ENCODE measurements around the gene ZDHHC5. TPM values are rescaled to one million over a fixed set of nuclear protein-coding genes. Genes with fewer than 3 reads are reported as not detected.
"Not testable (repeated sequence)": the region's sequence is repeated elsewhere in the genome, so short reads cannot be mapped to it uniquely, and the experiment has no call there.

ZDHHC5 gene
- total RNA-seq, 1 experiment from 2014 or later, result 41.2 TPM

GRCh38 chr11:57667117-57667735 is 688 bp upstream of the ZDHHC5 start:
- H3K4me2 ChIP-seq (ENCODE audit: low read depth, low read length, poor library complexity, severe bottlenecking), result peak overlapping the region; percentile 99
- peak overlapping the region; percentile 97 for H3K4me3 ChIP-seq (ENCODE audit: low read length)
- DNase-seq, result peak; percentile 99
- H3K9ac ChIP-seq (ENCODE audit: low read length), result peak overlapping the region; percentile 84
- H3K4me1 ChIP-seq (ENCODE audit: low read length), result peaks cover 20% of the 10 kb centered on the region
- no peaks in the 10 kb centered on the region for H3K9me3 ChIP-seq (ENCODE audit: low read length)
- no peaks in the 10 kb centered on the region for H3K27me3 ChIP-seq (ENCODE audit: low read length)
- peaks cover 17% of the 10 kb centered on the region; the same call in 1 of the 2 replicates for H3K36me3 ChIP-seq (ENCODE audit: insufficient read depth, low read length)
- H3K27ac ChIP-seq (ENCODE audit: low read length), result peak overlapping the region; percentile 82
- peaks cover 42% of the 10 kb centered on the region for H3K79me2 ChIP-seq (ENCODE audit: low read length)
- H4K20me1 ChIP-seq (ENCODE audit: insufficient read depth, low read depth, low read length), result peaks cover 16% of the 10 kb centered on the region
- no peaks in the 10 kb centered on the region for H3K9me2 ChIP-seq (replicated peaks; ENCODE audit: insufficient read depth, low read length)
- peak overlapping the region; percentile 96 for H2AFZ ChIP-seq (ENCODE audit: low read length)

GRCh38 chr11:57668434-57668782 is 494 bp downstream of the ZDHHC5 start:
- Histone ChIP-seq H3K9ac (ENCODE audit: low read length) (peak overlapping the region; percentile 98), H3K9me2 (replicated peaks; ENCODE audit: insufficient read depth, low read length) (no peaks in the 10 kb centered on the region), H2AFZ (ENCODE audit: low read length) (peak overlapping the region; percentile 54; the same call in 1 of the 2 replicates), H3K36me3 (ENCODE audit: insufficient read depth, low read length) (peaks cover 28% of the 10 kb centered on the region; the same call in 1 of the 2 replicates), H4K20me1 (ENCODE audit: insufficient read depth, low read depth, low read length) (peaks cover 28% of the 10 kb centered on the region), H3K79me2 (ENCODE audit: low read length) (peaks cover 54% of the 10 kb centered on the region), H3K27ac (ENCODE audit: low read length) (peak overlapping the region; percentile 89), H3K27me3 (ENCODE audit: low read length) (no peaks in the 10 kb centered on the region), H3K4me2 (ENCODE audit: low read depth, low read length, poor library complexity, severe bottlenecking) (peak overlapping the region; percentile 99), H3K9me3 (ENCODE audit: low read length) (no peaks in the 10 kb centered on the region), H3K4me1 (ENCODE audit: low read length) (peaks cover 20% of the 10 kb centered on the region), H3K4me3 (ENCODE audit: low read length) (peak overlapping the region; percentile 97)
- peak; percentile 73 for DNase-seq

DNA sequence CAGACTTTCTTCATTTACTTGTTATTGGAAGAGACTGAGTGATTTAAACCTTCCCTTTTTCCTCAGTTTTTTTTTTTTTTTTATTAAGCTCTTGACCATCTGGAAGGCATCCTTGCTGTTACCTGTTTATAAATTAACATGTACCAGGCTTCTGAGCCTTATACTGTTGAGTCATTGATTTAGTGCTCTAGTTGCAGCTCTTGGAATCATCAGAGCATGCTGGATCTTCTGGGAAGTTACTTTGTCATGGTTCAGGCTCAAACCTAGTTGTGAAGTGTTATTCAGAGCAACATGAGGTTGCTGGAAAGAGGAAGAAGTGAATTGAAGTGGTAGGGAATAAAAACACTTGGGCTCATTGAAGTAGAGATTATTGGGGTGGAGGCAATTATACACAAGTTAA is 6.3 kb downstream of the ZDHHC5 start:
- H2AFZ ChIP-seq (ENCODE audit: low read length), result no peak overlapping the region
- H3K4me1 ChIP-seq (ENCODE audit: low read length), result peaks cover 8% of the 10 kb centered on the region
- H3K9me2 ChIP-seq (replicated peaks; ENCODE audit: insufficient read depth, low read length), result no peaks in the 10 kb centered on the region
- no peak overlapping the region for H3K9ac ChIP-seq (ENCODE audit: low read length)
- H3K4me3 ChIP-seq (ENCODE audit: low read length), result no peak overlapping the region
- no peaks in the 10 kb centered on the region for H3K9me3 ChIP-seq (ENCODE audit: low read length)
- H3K27ac ChIP-seq (ENCODE audit: low read length), result no peak overlapping the region
- peaks cover 36% of the 10 kb centered on the region for H4K20me1 ChIP-seq (ENCODE audit: insufficient read depth, low read depth, low read length)
- peaks cover 66% of the 10 kb centered on the region for H3K36me3 ChIP-seq (ENCODE audit: insufficient read depth, low read length)
- H3K27me3 ChIP-seq (ENCODE audit: low read length), result no peaks in the 10 kb centered on the region
- H3K4me2 ChIP-seq (ENCODE audit: low read depth, low read length, poor library complexity, severe bottlenecking), result no peak overlapping the region
- no peak for DNase-seq
- H3K79me2 ChIP-seq (ENCODE audit: low read length), result peaks cover 93% of the 10 kb centered on the region

- Histone ChIP-seq H3K4me1 (ENCODE audit: low read length) (no peaks in the 10 kb centered on the region), H3K9me2 (replicated peaks; ENCODE audit: insufficient read depth, low read length) (no peaks in the 10 kb centered on the region), H3K4me3 (ENCODE audit: low read length) (no peak overlapping the region), H3K9me3 (ENCODE audit: low read length) (no peaks in the 10 kb centered on the region), H4K20me1 (ENCODE audit: insufficient read depth, low read depth, low read length) (peaks cover 33% of the 10 kb centered on the region), H3K4me2 (ENCODE audit: low read depth, low read length, poor library complexity, severe bottlenecking) (no peak overlapping the region), H3K9ac (ENCODE audit: low read length) (no peak overlapping the region), H2AFZ (ENCODE audit: low read length) (no peak overlapping the region), H3K79me2 (ENCODE audit: low read length) (peaks cover 93% of the 10 kb centered on the region), H3K27me3 (ENCODE audit: low read length) (no peaks in the 10 kb centered on the region), H3K36me3 (ENCODE audit: insufficient read depth, low read length) (peaks cover 66% of the 10 kb centered on the region), H3K27ac (ENCODE audit: low read length) (no peak overlapping the region)
- no peak for DNase-seq
These were observed 7.4 kb downstream of the ZDHHC5 start for GRCh38 chr11:57675176-57675941.

- H3K27me3 ChIP-seq (ENCODE audit: low read length), result no peaks in the 10 kb centered on the region
- H3K79me2 ChIP-seq (ENCODE audit: low read length), result peaks cover 88% of the 10 kb centered on the region
- no peak overlapping the region for H3K4me2 ChIP-seq (ENCODE audit: low read depth, low read length, poor library complexity, severe bottlenecking)
- peaks cover 37% of the 10 kb centered on the region for H4K20me1 ChIP-seq (ENCODE audit: insufficient read depth, low read depth, low read length)
- H3K4me3 ChIP-seq (ENCODE audit: low read length), result no peak overlapping the region
- no peak overlapping the region for H3K27ac ChIP-seq (ENCODE audit: low read length)
- no peaks in the 10 kb centered on the region for H3K4me1 ChIP-seq (ENCODE audit: low read length)
- no peaks in the 10 kb centered on the region for H3K9me3 ChIP-seq (ENCODE audit: low read length)
- DNase-seq, result no peak
- H2AFZ ChIP-seq (ENCODE audit: low read length), result no peak overlapping the region
- no peaks in the 10 kb centered on the region for H3K9me2 ChIP-seq (replicated peaks; ENCODE audit: insufficient read depth, low read length)
- H3K9ac ChIP-seq (ENCODE audit: low read length), result no peak overlapping the region
- peaks cover 67% of the 10 kb centered on the region for H3K36me3 ChIP-seq (ENCODE audit: insufficient read depth, low read length)
These were observed 11.5 kb downstream of the ZDHHC5 start for GRCh38 chr11:57679396-57679795.

GRCh38 chr11:57680552-57680874 is 12.6 kb downstream of the ZDHHC5 start:
- no peak overlapping the region for H3K4me3 ChIP-seq (ENCODE audit: low read length)
- H3K4me2 ChIP-seq (ENCODE audit: low read depth, low read length, poor library complexity, severe bottlenecking), result no peak overlapping the region
- no peaks in the 10 kb centered on the region for H3K9me2 ChIP-seq (replicated peaks; ENCODE audit: insufficient read depth, low read length)
- peaks cover 62% of the 10 kb centered on the region for H3K36me3 ChIP-seq (ENCODE audit: insufficient read depth, low read length)
- H3K4me1 ChIP-seq (ENCODE audit: low read length), result no peaks in the 10 kb centered on the region
- H3K79me2 ChIP-seq (ENCODE audit: low read length), result peaks cover 85% of the 10 kb centered on the region
- H3K9ac ChIP-seq (ENCODE audit: low read length), result no peak overlapping the region
- no peak for DNase-seq
- H2AFZ ChIP-seq (ENCODE audit: low read length), result no peak overlapping the region
- H3K27ac ChIP-seq (ENCODE audit: low read length), result no peak overlapping the region
- no peaks in the 10 kb centered on the region for H3K27me3 ChIP-seq (ENCODE audit: low read length)
- H3K9me3 ChIP-seq (ENCODE audit: low read length), result no peaks in the 10 kb centered on the region
- H4K20me1 ChIP-seq (ENCODE audit: insufficient read depth, low read depth, low read length), result peaks cover 35% of the 10 kb centered on the region

- no peak overlapping the region for H2AFZ ChIP-seq (ENCODE audit: low read length)
- no peaks in the 10 kb centered on the region for H3K4me1 ChIP-seq (ENCODE audit: low read length)
- no peaks in the 10 kb centered on the region for H3K9me3 ChIP-seq (ENCODE audit: low read length)
- peaks cover 35% of the 10 kb centered on the region for H4K20me1 ChIP-seq (ENCODE audit: insufficient read depth, low read depth, low read length)
- H3K4me3 ChIP-seq (ENCODE audit: low read length), result no peak overlapping the region
- DNase-seq, result no peak
- no peaks in the 10 kb centered on the region for H3K27me3 ChIP-seq (ENCODE audit: low read length)
- H3K79me2 ChIP-seq (ENCODE audit: low read length), result peaks cover 85% of the 10 kb centered on the region
- H3K36me3 ChIP-seq (ENCODE audit: insufficient read depth, low read length), result peaks cover 59% of the 10 kb centered on the region
- no peaks in the 10 kb centered on the region for H3K9me2 ChIP-seq (replicated peaks; ENCODE audit: insufficient read depth, low read length)
- H3K4me2 ChIP-seq (ENCODE audit: low read depth, low read length, poor library complexity, severe bottlenecking), result no peak overlapping the region
- H3K27ac ChIP-seq (ENCODE audit: low read length), result no peak overlapping the region
- no peak overlapping the region for H3K9ac ChIP-seq (ENCODE audit: low read length)
These were observed 13.3 kb downstream of the ZDHHC5 start for GRCh38 chr11:57681168-57681567.

DNA sequence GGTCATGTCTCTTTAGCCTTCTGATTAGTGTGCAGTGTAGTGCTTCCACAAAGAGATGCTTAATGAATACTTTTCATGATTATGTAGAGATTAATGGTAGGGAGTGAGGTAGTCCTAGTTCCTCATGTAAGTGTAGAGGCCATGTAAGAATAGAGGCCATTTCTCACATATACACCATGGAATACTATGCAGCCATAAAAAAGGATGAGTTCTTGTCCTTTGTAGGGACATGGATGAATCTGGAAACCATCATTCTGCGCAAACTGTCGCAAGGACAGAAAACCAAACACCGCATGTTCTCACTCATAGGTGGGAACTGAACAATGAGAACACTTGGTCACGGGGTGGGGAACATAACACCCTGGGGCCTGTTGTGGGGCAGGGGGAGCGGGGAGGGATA is 22.6 kb downstream of the ZDHHC5 start:
- H3K4me2 ChIP-seq (ENCODE audit: low read depth, low read length, poor library complexity, severe bottlenecking); H3K4me3 ChIP-seq (ENCODE audit: low read length); H3K9me2 ChIP-seq (replicated peaks; ENCODE audit: insufficient read depth, low read length); H4K20me1 ChIP-seq (ENCODE audit: insufficient read depth, low read depth, low read length); H3K9ac ChIP-seq (ENCODE audit: low read length); DNase-seq; H3K27ac ChIP-seq (ENCODE audit: low read length); H3K4me1 ChIP-seq (ENCODE audit: low read length); H3K9me3 ChIP-seq (ENCODE audit: low read length); H2AFZ ChIP-seq (ENCODE audit: low read length); H3K27me3 ChIP-seq (ENCODE audit: low read length): not testable (repeated sequence)
- peaks cover 34% of the 10 kb centered on the region for H3K79me2 ChIP-seq (ENCODE audit: low read length)
- H3K36me3 ChIP-seq (ENCODE audit: insufficient read depth, low read length), result peaks cover 54% of the 10 kb centered on the region
